Activated B cell treated with CpG ODN at 0.5 μM for 24 hours (primary cell): ENCODE data around the gene FBXL19. TPM values are rescaled to one million over a fixed set of nuclear protein-coding genes. Genes with fewer than 3 reads are reported as not detected.

Experiments
- ATAC-seq: fragments of 200-7000 bp; cut with Tn5 transposase; one replicate; pipeline ENCODE4 v1.10.0; 2021; ENCODE audit warnings: low read depth, mild to moderate bottlenecking, moderate library complexity
- CTCF ChIA-PET: fragments of 350-600 bp; sonication (Branson Sonifier 250); formaldehyde crosslinking; loops from one replicate; lab custom pipeline; 2021; ENCODE audit warnings: antibody characterized with exemption; lab: Charles Lee
- POLR2A ChIA-PET: fragments of 350-600 bp; sonication (Branson Sonifier 250); formaldehyde crosslinking; loops from one replicate; lab custom pipeline; 2021; ENCODE audit warnings: antibody characterized with exemption; lab: Charles Lee
- DNase-seq: peaks from one replicate; pipeline ENCODE4 v3.0.0; 2022
- H3K27ac Mint-ChIP-seq: one replicate; pipeline ENCODE4 v1.8.0; 2020; ENCODE audit warnings: mixed read lengths
- H3K27me3 Mint-ChIP-seq: one replicate; pipeline ENCODE4 v1.8.0; 2021; ENCODE audit warnings: mixed read lengths
- H3K36me3 Mint-ChIP-seq: one replicate; pipeline ENCODE4 v1.8.0; 2021; ENCODE audit warnings: low read depth, mixed read lengths
- H3K4me1 Mint-ChIP-seq: one replicate; pipeline ENCODE4 v1.8.0; 2021; ENCODE audit warnings: mixed read lengths
- H3K4me3 Mint-ChIP-seq: one replicate; pipeline ENCODE4 v1.8.0; 2020; ENCODE audit warnings: mild to moderate bottlenecking, mixed read lengths
- H3K9me3 Mint-ChIP-seq: one replicate; pipeline ENCODE4 v1.8.0; 2020; ENCODE audit warnings: mixed read lengths
- intact Hi-C: fragments of 100-400 bp; cut with micrococcal nuclease; formaldehyde crosslinking; loops from one replicate; pipeline ENCODE4 v1.15.1; 2024
- total RNA-seq: library from RNA; stranded (reverse); gene quantifications from 2 replicates; pipeline ENCODE4 v1.2.3, GENCODE V29; 2022
- TF ChIP-seq, protein P1 (sequence below): fragments of 200-600 bp; IDR thresholded peaks from one replicate; pipeline ENCODE4 v1.8.0; 2022; ENCODE audit warnings: antibody characterized with exemption, mild to moderate bottlenecking

Gene FBXL19
- total RNA-seq, 1 donor from 2014 or later = 24.2 TPM

DNA sequence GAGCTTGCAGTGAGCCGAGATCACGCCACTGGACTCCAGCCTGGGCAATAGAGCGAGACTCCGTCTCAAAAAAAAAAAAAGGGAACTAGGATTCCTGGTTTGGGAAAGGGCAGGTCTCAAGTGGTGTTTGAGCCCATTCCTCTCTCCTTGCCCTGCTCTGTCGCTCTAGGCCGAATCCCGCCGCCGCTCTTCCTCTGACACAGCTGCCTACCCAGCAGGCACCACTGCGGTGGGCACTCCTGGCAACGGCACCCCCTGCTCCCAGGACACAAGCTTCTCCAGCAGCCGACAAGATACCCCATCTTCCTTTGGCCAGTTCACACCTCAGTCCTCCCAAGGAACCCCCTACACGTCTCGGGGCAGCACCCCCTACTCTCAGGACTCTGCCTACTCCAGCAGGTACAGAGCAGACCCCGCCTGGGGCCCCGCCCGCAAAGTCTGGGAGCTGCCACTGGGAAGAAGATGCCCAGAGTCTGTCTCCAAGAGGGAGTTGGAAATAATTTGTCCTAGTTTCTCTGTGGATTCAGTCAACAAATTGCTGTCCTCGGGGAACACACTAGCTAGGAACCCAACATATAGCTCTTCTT, 40.6 kb downstream of the FBXL19 start:
- no peaks in the 10 kb centered on the region for H3K27me3 Mint-ChIP-seq
- H3K4me1 Mint-ChIP-seq = peaks cover 16% of the 10 kb centered on the region
- no peak overlapping the region for H3K27ac Mint-ChIP-seq
- DNase-seq = no peak
- H3K36me3 Mint-ChIP-seq = peaks cover 82% of the 10 kb centered on the region
- no peak overlapping the region for H3K4me3 Mint-ChIP-seq
- ATAC-seq = no peak
- ChIA-PET POLR2A (interaction anchor here (0.6 to 0.7 kb wide), 2 partner anchors 157 to 213 kb away, joined by 3 read pairs; no protein-coding TSS in a partner anchor), CTCF (interaction anchor here (0.9 kb wide), 1 partner anchor 19 kb away, joined by 3 read pairs; no protein-coding TSS in a partner anchor)
- intact Hi-C loops = no loop called here
- TF ChIP-seq, protein P1, sequence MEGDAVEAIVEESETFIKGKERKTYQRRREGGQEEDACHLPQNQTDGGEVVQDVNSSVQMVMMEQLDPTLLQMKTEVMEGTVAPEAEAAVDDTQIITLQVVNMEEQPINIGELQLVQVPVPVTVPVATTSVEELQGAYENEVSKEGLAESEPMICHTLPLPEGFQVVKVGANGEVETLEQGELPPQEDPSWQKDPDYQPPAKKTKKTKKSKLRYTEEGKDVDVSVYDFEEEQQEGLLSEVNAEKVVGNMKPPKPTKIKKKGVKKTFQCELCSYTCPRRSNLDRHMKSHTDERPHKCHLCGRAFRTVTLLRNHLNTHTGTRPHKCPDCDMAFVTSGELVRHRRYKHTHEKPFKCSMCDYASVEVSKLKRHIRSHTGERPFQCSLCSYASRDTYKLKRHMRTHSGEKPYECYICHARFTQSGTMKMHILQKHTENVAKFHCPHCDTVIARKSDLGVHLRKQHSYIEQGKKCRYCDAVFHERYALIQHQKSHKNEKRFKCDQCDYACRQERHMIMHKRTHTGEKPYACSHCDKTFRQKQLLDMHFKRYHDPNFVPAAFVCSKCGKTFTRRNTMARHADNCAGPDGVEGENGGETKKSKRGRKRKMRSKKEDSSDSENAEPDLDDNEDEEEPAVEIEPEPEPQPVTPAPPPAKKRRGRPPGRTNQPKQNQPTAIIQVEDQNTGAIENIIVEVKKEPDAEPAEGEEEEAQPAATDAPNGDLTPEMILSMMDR = no peak
- no peaks in the 10 kb centered on the region for H3K9me3 Mint-ChIP-seq

GRCh38 chr16:30964574-30965226, 41.3 kb downstream of the FBXL19 start:
- Mint-ChIP-seq H3K9me3 (no peaks in the 10 kb centered on the region), H3K27ac (no peak overlapping the region), H3K36me3 (peaks cover 81% of the 10 kb centered on the region), H3K27me3 (no peaks in the 10 kb centered on the region), H3K4me1 (peaks cover 9% of the 10 kb centered on the region), H3K4me3 (no peak overlapping the region)
- ChIA-PET CTCF (interaction anchor here (0.9 kb wide), 1 partner anchor 18 kb away, joined by 3 read pairs; no protein-coding TSS in a partner anchor), POLR2A (interaction anchor here (0.6 to 0.7 kb wide), 2 partner anchors 157 to 213 kb away, joined by 3 read pairs; no protein-coding TSS in a partner anchor)
- TF ChIP-seq, protein P1 = no peak
- DNase-seq (no peak), ATAC-seq (no peak)
- intact Hi-C loops = no loop called here

GRCh38 chr16:30965436-30965835, 42.1 kb downstream of the FBXL19 start:
- TF ChIP-seq, protein P1 = no peak
- H3K36me3 Mint-ChIP-seq = peaks cover 78% of the 10 kb centered on the region
- H3K4me1 Mint-ChIP-seq = peaks cover 2% of the 10 kb centered on the region
- CTCF ChIA-PET = no interaction called here
- ATAC-seq = no peak
- no peak overlapping the region for H3K27ac Mint-ChIP-seq
- H3K27me3 Mint-ChIP-seq = no peaks in the 10 kb centered on the region
- no peaks in the 10 kb centered on the region for H3K9me3 Mint-ChIP-seq
- H3K4me3 Mint-ChIP-seq = no peak overlapping the region
- intact Hi-C loops = no loop called here
- POLR2A ChIA-PET = no interaction called here
- no peak for DNase-seq

GRCh38 chr16:30966033-30966619, 42.8 kb downstream of the FBXL19 start:
- no peaks in the 10 kb centered on the region for H3K9me3 Mint-ChIP-seq
- H3K27ac Mint-ChIP-seq = no peak overlapping the region
- ChIA-PET CTCF (no interaction called here), POLR2A (no interaction called here)
- intact Hi-C loops = no loop called here
- TF ChIP-seq, protein P1 = no peak
- no peak overlapping the region for H3K4me3 Mint-ChIP-seq
- H3K4me1 Mint-ChIP-seq = no peaks in the 10 kb centered on the region
- no peaks in the 10 kb centered on the region for H3K27me3 Mint-ChIP-seq
- ATAC-seq = no peak
- H3K36me3 Mint-ChIP-seq = peaks cover 80% of the 10 kb centered on the region
- no peak for DNase-seq

DNA sequence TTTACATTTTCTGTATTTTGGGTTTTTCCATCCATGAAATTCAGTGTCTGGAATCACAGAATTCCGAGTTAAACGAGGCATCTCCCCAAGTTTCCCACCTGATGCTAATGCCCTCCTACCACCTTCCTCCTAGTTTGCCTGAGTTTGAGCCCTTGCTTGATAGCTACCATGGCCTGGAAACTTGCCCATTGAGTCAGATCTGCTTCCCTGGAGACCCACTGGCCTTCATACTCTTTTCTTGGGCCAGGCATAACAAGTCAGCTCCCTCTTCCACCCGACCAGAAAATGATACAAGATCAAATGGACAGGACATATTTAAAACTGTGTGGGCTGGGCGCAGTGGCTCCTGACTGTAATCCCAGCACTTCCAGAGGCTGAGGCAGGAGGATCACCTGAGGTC, 44.4 kb downstream of the FBXL19 start:
- no peaks in the 10 kb centered on the region for H3K4me1 Mint-ChIP-seq
- ATAC-seq (no peak), DNase-seq (no peak)
- intact Hi-C loops = no loop called here
- H3K9me3 Mint-ChIP-seq = no peaks in the 10 kb centered on the region
- CTCF ChIA-PET = no interaction called here
- H3K27me3 Mint-ChIP-seq = no peaks in the 10 kb centered on the region
- POLR2A ChIA-PET = interaction anchor here (0.9 kb wide), 1 partner anchor 19 kb away, joined by 3 read pairs; the partner anchor contains the start of gene ORAI3
- TF ChIP-seq, protein P1 = no peak
- H3K36me3 Mint-ChIP-seq = peaks cover 81% of the 10 kb centered on the region
- no peak overlapping the region for H3K27ac Mint-ChIP-seq
- no peak overlapping the region for H3K4me3 Mint-ChIP-seq
